ENCODE results near the gene ATP8A2.

DNA sequence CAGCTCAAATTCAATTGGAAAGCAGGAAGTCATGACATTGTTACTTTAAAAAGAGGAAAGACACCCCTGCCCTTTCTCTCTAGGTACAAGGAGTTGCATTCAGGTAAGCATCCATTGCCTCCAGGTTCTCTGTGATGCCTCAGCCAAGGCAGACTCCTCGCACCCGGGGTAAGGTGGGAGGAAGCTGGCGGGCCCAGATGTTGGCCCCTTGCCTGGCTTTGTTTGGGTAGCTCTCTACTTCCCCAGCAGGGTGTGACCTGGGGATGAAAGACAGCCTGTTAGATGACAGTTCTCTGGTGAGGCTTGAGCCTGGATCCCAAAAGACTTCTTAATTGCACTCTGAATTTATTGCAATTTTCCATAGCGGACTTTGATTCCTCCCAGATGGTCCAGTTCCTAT is 654.4 kb downstream of the ATP8A2 start:
- TF ChIP-seq, protein P1, sequence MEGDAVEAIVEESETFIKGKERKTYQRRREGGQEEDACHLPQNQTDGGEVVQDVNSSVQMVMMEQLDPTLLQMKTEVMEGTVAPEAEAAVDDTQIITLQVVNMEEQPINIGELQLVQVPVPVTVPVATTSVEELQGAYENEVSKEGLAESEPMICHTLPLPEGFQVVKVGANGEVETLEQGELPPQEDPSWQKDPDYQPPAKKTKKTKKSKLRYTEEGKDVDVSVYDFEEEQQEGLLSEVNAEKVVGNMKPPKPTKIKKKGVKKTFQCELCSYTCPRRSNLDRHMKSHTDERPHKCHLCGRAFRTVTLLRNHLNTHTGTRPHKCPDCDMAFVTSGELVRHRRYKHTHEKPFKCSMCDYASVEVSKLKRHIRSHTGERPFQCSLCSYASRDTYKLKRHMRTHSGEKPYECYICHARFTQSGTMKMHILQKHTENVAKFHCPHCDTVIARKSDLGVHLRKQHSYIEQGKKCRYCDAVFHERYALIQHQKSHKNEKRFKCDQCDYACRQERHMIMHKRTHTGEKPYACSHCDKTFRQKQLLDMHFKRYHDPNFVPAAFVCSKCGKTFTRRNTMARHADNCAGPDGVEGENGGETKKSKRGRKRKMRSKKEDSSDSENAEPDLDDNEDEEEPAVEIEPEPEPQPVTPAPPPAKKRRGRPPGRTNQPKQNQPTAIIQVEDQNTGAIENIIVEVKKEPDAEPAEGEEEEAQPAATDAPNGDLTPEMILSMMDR (IDR thresholded peaks at IDR 0.05), result no peak
- TF ChIP-seq POLR2A (IDR thresholded peaks at IDR 0.05) (no peak), EP300 (IDR thresholded peaks at IDR 0.05; ENCODE audit: low read depth) (no peak), POLR2AphosphoS5 (IDR thresholded peaks at IDR 0.05) (no peak)

All from transverse colon (tissue), 4 donors.